Liver (tissue), 9 donors: ENCODE measurements around the gene C8B. TPM values are rescaled to one million over a fixed set of nuclear protein-coding genes. Genes with fewer than 3 reads are reported as not detected.

Source experiments
- DNase-seq: peaks from one replicate; pipeline ENCODE4 v3.0.0-alpha.2; 2017; ENCODE audit warnings: low spot score
- H3K27ac ChIP-seq, 2 donors: one replicate each; pipeline ENCODE4 v1.7.0; 2013; ENCODE audit warnings: inconsistent platforms in 2 of 2, low read length in 2 of 2, control low read depth in 1 of 2, low read depth in 1 of 2, mild to moderate bottlenecking in 1 of 2
- H3K27me3 ChIP-seq, 4 donors: one replicate each; pipeline versions ENCODE4 v1.6.1 to v1.7.0; 2013; ENCODE audit warnings: low read length in 3 of 4, inconsistent platforms in 1 of 4, mild to moderate bottlenecking in 1 of 4, moderate library complexity in 1 of 4; ENCODE audit not compliant: control insufficient read depth in 4 of 4, insufficient read depth in 4 of 4
- H3K36me3 ChIP-seq, 4 donors: one replicate each; pipeline versions ENCODE4 v1.6.1 to v1.7.0; 2013; ENCODE audit warnings: low read length in 3 of 4, mild to moderate bottlenecking in 3 of 4, low read depth in 1 of 4, moderate library complexity in 1 of 4; ENCODE audit not compliant: control insufficient read depth in 4 of 4, insufficient read depth in 3 of 4
- H3K4me1 ChIP-seq, 4 donors: one replicate each; pipeline versions ENCODE4 v1.6.1 to v1.7.0; 2013; ENCODE audit warnings: low read length in 3 of 4, mild to moderate bottlenecking in 3 of 4, moderate library complexity in 1 of 4; ENCODE audit not compliant: control insufficient read depth in 4 of 4, insufficient read depth in 4 of 4
- H3K4me3 ChIP-seq, 3 donors: one replicate each; pipeline versions ENCODE4 v1.6.1 to v1.7.0; 2013; ENCODE audit warnings: low read length in 3 of 3, control low read depth in 1 of 3, low read depth in 1 of 3, mild to moderate bottlenecking in 1 of 3
- H3K9ac ChIP-seq, 2 donors: one replicate each; pipeline ENCODE4 v1.7.0; 2013; ENCODE audit warnings: low read length in 2 of 2, mild to moderate bottlenecking in 2 of 2, moderate library complexity in 2 of 2, control low read depth in 1 of 2, low read depth in 1 of 2
- H3K9me3 ChIP-seq, 4 donors: one replicate each; pipeline versions ENCODE4 v1.6.1 to v1.7.0; 2013; ENCODE audit warnings: low read length in 3 of 4; ENCODE audit not compliant: control insufficient read depth in 4 of 4
- EGR1 ChIP-seq, 2 donors: IDR thresholded peaks; 2 replicates each; pipeline ENCODE4 v1.6.1; 2016 to 2018; ENCODE audit warnings: antibody characterized with exemption in 2 of 2, low read depth in 2 of 2
- FOXA1 ChIP-seq: IDR thresholded peaks from 2 replicates; pipeline ENCODE4 v1.6.1; 2016; ENCODE audit warnings: antibody characterized with exemption
- FOXA2 ChIP-seq: IDR thresholded peaks from 2 replicates; pipeline ENCODE4 v1.6.1; 2016; ENCODE audit warnings: antibody characterized with exemption
- GABPA ChIP-seq, 2 donors: IDR thresholded peaks in 1 of 2; conservative IDR thresholded peaks in 1 of 2; 2 replicates each; pipeline ENCODE4 v1.6.1; 2016; ENCODE audit warnings: antibody characterized with exemption in 2 of 2, mild to moderate bottlenecking in 1 of 2, moderate library complexity in 1 of 2
- HNF4A ChIP-seq, 2 donors: conservative IDR thresholded peaks; 2 replicates each; pipeline ENCODE4 v1.6.1; 2016; ENCODE audit warnings: antibody characterized with exemption in 2 of 2, mild to moderate bottlenecking in 2 of 2
- HNF4G ChIP-seq: IDR thresholded peaks from 2 replicates; pipeline ENCODE4 v1.6.1; 2016; ENCODE audit warnings: antibody characterized with exemption
- JUND ChIP-seq, 2 donors: IDR thresholded peaks; 2 replicates each; pipeline ENCODE4 v1.6.1; 2016; ENCODE audit warnings: antibody characterized with exemption in 2 of 2
- NR2F2 ChIP-seq: IDR thresholded peaks from 2 replicates; pipeline ENCODE4 v1.6.1; 2016; ENCODE audit warnings: antibody characterized with exemption
- RAD21 ChIP-seq, 2 donors: IDR thresholded peaks; 2 replicates each; pipeline ENCODE4 v1.6.1; 2016; ENCODE audit warnings: antibody characterized with exemption in 2 of 2, mild to moderate bottlenecking in 2 of 2
- RXRA ChIP-seq, 2 donors: IDR thresholded peaks; 2 replicates each; pipeline ENCODE4 v1.6.1; 2017 to 2018; ENCODE audit warnings: antibody characterized with exemption in 2 of 2, mild to moderate bottlenecking in 1 of 2
- SP1 ChIP-seq: IDR thresholded peaks from 2 replicates; pipeline ENCODE4 v1.6.1; 2018; ENCODE audit warnings: antibody characterized with exemption, mild to moderate bottlenecking
- TAF1 ChIP-seq: conservative IDR thresholded peaks from 2 replicates; pipeline ENCODE4 v1.6.1; 2016; ENCODE audit warnings: antibody characterized with exemption, mild to moderate bottlenecking
- YY1 ChIP-seq: IDR thresholded peaks from 2 replicates; pipeline ENCODE4 v1.6.1; 2016; ENCODE audit warnings: antibody characterized with exemption, mild to moderate bottlenecking
- whole genome bisulfite sequencing: extraction: QIAGEN DNeasy Blood & Tissue Kit; methylation state at CpG from one replicate; pipeline ENCODE4 v1.1.7; 2013; 5-methylcytosine and 5-hydroxymethylcytosine counted together
- polyA plus RNA-seq, 2 donors: library from polyadenylated mRNA; stranded (reverse) in 1 of 2; unstranded in 1 of 2; fragments of 200-250 nt in 1 of 2; fragments of >200 nt in 1 of 2; fragmentation: Nextera tagmentation in 1 of 2; extraction: Ambion mirVana in 1 of 2; gene quantifications; one replicate each; pipeline versions ENCODE4 v1.2.1 to v1.2.3, GENCODE V29; 2013 to 2015
- total RNA-seq, 2 donors: library from RNA; depleted of rRNA; stranded (reverse); fragments of >200 nt; gene quantifications; one replicate each; pipeline ENCODE4 v1.2.3, GENCODE V29; 2014
- TF ChIP-seq, protein P1 (sequence below): IDR thresholded peaks from 2 replicates; pipeline ENCODE4 v1.6.1; 2016; ENCODE audit warnings: antibody characterized with exemption
- TF ChIP-seq, protein P2 (sequence below): IDR thresholded peaks from 2 replicates; pipeline ENCODE4 v1.6.1; 2016; ENCODE audit warnings: antibody characterized with exemption
- TF ChIP-seq, protein P3 (sequence below): IDR thresholded peaks from 2 replicates; pipeline ENCODE4 v1.6.1; 2016; ENCODE audit warnings: antibody characterized with exemption
- TF ChIP-seq, protein P4 (sequence below): fragments of 150-350 bp; IDR thresholded peaks from 2 replicates; pipeline ENCODE4 v1.5.1; 2017; ENCODE audit warnings: improper control_type of control experiment, low read depth, low read length; ENCODE audit not compliant: missing input control
- TF ChIP-seq, protein P5 (sequence below): IDR thresholded peaks from 2 replicates; pipeline ENCODE4 v1.6.1; 2016; ENCODE audit warnings: antibody characterized with exemption, mild to moderate bottlenecking
- donor health status: healthy.
- donor health status: healthy.
- donor health status: healthy.
- donor health status: healthy.
- donor health status: healthy.

Gene C8B
- total and polyA plus RNA-seq, 4 donors = 151 to 703 (median 356) TPM

DNA sequence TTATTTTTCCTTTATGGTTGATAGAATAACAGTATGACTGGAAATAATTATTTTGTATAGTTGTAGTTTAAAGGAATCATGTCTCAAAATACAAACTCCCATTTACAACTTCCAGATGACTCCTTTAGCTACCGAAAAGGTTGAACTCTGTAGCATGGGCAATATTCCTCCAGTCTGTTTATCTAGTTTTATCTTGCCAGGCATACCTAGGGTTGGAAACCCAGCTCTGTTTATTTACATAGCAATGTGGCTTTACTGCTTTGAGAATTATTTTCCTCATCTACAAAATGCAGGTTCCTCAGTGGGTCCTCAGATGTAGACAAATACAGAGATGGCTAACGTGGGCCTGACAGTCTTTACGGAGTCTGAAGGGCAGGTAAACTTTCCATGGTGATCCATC is 60.1 kb downstream of the C8B start:
- Histone ChIP-seq H3K27me3 (no peaks in the 10 kb centered on the region), H3K27ac (peak overlapping the region; percentile 91 to 95), H3K36me3 (peaks cover 0 to 5% (median 0%) of the 10 kb centered on the region in 4 donors), H3K9ac (no peak overlapping the region), H3K4me1 (peaks cover 25 to 85% (median 37%) of the 10 kb centered on the region in 4 donors), H3K9me3 (no peaks in the 10 kb centered on the region), H3K4me3 (no peak overlapping the region)
- 36% methylated on average over 3 of the region's 3 CpGs for WGBS
- DNase-seq = no peak
- TF ChIP-seq HNF4A (conservative IDR thresholded peaks at IDR 0.05) (peak; percentile 87 to 91), YY1 (peak; percentile 55), EGR1 (IDR thresholded peaks at IDR 0.05; ENCODE audit: low read depth in 2 of 2) (no peak), JUND (IDR thresholded peaks at IDR 0.05) (peak in 1 of 2 donors; percentile 49), GABPA (IDR thresholded peaks at IDR 0.05 in 1 of 2, conservative IDR thresholded peaks at IDR 0.05 in 1 of 2) (no peak), RXRA (IDR thresholded peaks at IDR 0.05) (peak; percentile 60 to 62), NR2F2 (no peak), TAF1 (no peak), HNF4G (no peak), FOXA1 (peak; percentile 81), SP1 (peak; percentile 53), FOXA2 (peak; percentile 85), RAD21 (IDR thresholded peaks at IDR 0.05) (peak; percentile 31 to 35)
- TF ChIP-seq, protein P1, sequence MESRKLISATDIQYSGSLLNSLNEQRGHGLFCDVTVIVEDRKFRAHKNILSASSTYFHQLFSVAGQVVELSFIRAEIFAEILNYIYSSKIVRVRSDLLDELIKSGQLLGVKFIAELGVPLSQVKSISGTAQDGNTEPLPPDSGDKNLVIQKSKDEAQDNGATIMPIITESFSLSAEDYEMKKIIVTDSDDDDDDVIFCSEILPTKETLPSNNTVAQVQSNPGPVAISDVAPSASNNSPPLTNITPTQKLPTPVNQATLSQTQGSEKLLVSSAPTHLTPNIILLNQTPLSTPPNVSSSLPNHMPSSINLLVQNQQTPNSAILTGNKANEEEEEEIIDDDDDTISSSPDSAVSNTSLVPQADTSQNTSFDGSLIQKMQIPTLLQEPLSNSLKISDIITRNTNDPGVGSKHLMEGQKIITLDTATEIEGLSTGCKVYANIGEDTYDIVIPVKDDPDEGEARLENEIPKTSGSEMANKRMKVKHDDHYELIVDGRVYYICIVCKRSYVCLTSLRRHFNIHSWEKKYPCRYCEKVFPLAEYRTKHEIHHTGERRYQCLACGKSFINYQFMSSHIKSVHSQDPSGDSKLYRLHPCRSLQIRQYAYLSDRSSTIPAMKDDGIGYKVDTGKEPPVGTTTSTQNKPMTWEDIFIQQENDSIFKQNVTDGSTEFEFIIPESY = peak; percentile 9
- TF ChIP-seq, protein P2, sequence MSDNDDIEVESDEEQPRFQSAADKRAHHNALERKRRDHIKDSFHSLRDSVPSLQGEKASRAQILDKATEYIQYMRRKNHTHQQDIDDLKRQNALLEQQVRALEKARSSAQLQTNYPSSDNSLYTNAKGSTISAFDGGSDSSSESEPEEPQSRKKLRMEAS = peak; percentile 32
- TF ChIP-seq, protein P3, sequence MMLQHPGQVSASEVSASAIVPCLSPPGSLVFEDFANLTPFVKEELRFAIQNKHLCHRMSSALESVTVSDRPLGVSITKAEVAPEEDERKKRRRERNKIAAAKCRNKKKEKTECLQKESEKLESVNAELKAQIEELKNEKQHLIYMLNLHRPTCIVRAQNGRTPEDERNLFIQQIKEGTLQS = no peak
- TF ChIP-seq, protein P4, sequence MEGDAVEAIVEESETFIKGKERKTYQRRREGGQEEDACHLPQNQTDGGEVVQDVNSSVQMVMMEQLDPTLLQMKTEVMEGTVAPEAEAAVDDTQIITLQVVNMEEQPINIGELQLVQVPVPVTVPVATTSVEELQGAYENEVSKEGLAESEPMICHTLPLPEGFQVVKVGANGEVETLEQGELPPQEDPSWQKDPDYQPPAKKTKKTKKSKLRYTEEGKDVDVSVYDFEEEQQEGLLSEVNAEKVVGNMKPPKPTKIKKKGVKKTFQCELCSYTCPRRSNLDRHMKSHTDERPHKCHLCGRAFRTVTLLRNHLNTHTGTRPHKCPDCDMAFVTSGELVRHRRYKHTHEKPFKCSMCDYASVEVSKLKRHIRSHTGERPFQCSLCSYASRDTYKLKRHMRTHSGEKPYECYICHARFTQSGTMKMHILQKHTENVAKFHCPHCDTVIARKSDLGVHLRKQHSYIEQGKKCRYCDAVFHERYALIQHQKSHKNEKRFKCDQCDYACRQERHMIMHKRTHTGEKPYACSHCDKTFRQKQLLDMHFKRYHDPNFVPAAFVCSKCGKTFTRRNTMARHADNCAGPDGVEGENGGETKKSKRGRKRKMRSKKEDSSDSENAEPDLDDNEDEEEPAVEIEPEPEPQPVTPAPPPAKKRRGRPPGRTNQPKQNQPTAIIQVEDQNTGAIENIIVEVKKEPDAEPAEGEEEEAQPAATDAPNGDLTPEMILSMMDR = no peak
- TF ChIP-seq, protein P5, sequence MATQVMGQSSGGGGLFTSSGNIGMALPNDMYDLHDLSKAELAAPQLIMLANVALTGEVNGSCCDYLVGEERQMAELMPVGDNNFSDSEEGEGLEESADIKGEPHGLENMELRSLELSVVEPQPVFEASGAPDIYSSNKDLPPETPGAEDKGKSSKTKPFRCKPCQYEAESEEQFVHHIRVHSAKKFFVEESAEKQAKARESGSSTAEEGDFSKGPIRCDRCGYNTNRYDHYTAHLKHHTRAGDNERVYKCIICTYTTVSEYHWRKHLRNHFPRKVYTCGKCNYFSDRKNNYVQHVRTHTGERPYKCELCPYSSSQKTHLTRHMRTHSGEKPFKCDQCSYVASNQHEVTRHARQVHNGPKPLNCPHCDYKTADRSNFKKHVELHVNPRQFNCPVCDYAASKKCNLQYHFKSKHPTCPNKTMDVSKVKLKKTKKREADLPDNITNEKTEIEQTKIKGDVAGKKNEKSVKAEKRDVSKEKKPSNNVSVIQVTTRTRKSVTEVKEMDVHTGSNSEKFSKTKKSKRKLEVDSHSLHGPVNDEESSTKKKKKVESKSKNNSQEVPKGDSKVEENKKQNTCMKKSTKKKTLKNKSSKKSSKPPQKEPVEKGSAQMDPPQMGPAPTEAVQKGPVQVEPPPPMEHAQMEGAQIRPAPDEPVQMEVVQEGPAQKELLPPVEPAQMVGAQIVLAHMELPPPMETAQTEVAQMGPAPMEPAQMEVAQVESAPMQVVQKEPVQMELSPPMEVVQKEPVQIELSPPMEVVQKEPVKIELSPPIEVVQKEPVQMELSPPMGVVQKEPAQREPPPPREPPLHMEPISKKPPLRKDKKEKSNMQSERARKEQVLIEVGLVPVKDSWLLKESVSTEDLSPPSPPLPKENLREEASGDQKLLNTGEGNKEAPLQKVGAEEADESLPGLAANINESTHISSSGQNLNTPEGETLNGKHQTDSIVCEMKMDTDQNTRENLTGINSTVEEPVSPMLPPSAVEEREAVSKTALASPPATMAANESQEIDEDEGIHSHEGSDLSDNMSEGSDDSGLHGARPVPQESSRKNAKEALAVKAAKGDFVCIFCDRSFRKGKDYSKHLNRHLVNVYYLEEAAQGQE = peak; percentile 29
